K562 (cell line): ENCODE results near the gene ABCF2. TPM values are rescaled to one million over a fixed set of nuclear protein-coding genes. Genes with fewer than 3 reads are reported as not detected.
A peak's percentile ranks its signal among the peaks of the same experiment; 100 is the strongest.

ENCODE experiments used
- ARHGAP35 ChIP-seq: fragments of 450-650 bp; IDR thresholded peaks from 2 replicates; pipeline ENCODE4 v1.6.1; 2018; ENCODE audit not compliant: partially characterized antibody
- ATF7 ChIP-seq: fragments of 450-650 bp; IDR thresholded peaks from 2 replicates; pipeline ENCODE4 v1.7.1; 2014; ENCODE audit warnings: mild to moderate bottlenecking, moderate library complexity
- CEBPZ ChIP-seq: fragments of 150-350 bp; IDR thresholded peaks from 2 replicates; pipeline ENCODE4 v1.6.1; 2014; ENCODE audit warnings: low read depth, mild to moderate bottlenecking, low read length, borderline replicate concordance
- HDAC1 ChIP-seq, 2 experiments: fragments of 450-650 bp; IDR thresholded peaks; 2 replicates each; pipeline ENCODE4 v1.6.1; 2016 to 2017; ENCODE audit warnings: inconsistent platforms in 1 of 2, mild to moderate bottlenecking in 1 of 2, moderate library complexity in 1 of 2
- HIVEP1 ChIP-seq: fragments of 250-450 bp; sonication (Bioruptor Pico); IDR thresholded peaks from 2 replicates; pipeline ENCODE4 v1.4.0; 2020; ENCODE audit warnings: mild to moderate bottlenecking
- MLLT1 ChIP-seq, 2 experiments: fragments of 450-650 bp; IDR thresholded peaks; 2 replicates each; pipeline ENCODE4 v1.6.1; 2016
- MYBL2 ChIP-seq, 2 experiments: fragments of 450-650 bp in 1 of 2; sonication (generic) in 1 of 2; formaldehyde crosslinking in 1 of 2; IDR thresholded peaks; 2 replicates each; pipeline versions ENCODE4 v1.6.1 to v1.8.1; 2017 to 2022; ENCODE audit warnings: borderline replicate concordance in 1 of 2, inconsistent platforms in 1 of 2, low read depth in 1 of 2, mild to moderate bottlenecking in 1 of 2, missing genetic modification reagents in 1 of 2, moderate library complexity in 1 of 2
- PHF21A ChIP-seq: fragments of 450-650 bp; IDR thresholded peaks from 2 replicates; pipeline ENCODE4 v1.6.1; 2017; ENCODE audit warnings: low read depth, borderline replicate concordance
- REST ChIP-seq, 2 experiments: fragments of 450-650 bp; formaldehyde crosslinking in 1 of 2; IDR thresholded peaks; 2 replicates each; pipeline versions ENCODE4 v1.4.0 to v1.6.1; 2014 to 2020; ENCODE audit warnings: mild to moderate bottlenecking in 2 of 2, borderline replicate concordance in 1 of 2, low read depth in 1 of 2
- SMARCA4 ChIP-seq: fragments of 450-650 bp; IDR thresholded peaks from 2 replicates; pipeline ENCODE4 v1.6.1; 2016
- ZNF280A ChIP-seq: fragments of 450-650 bp; IDR thresholded peaks from 2 replicates; pipeline ENCODE4 v1.6.1; 2018; ENCODE audit warnings: mild to moderate bottlenecking, low read depth; ENCODE audit not compliant: partially characterized antibody
- polyA plus RNA-seq, 8 experiments: library from polyadenylated mRNA; depleted of rRNA in 4 of 8; stranded (reverse) in 5 of 8; unstranded in 3 of 8; fragments of >200 nt; fragmentation: Nextera tagmentation in 2 of 8; fragmentation: Illumina TruSeq in 1 of 8; extraction: Ambion mirVana in 2 of 8; extraction: Trizol in 1 of 8; gene quantifications; 2 replicates each; pipeline versions ENCODE4 v1.2.1 to v1.2.3, GENCODE V29; 2011 to 2014; ENCODE audit warnings: inconsistent platforms in 1 of 8, missing spikeins in 1 of 8
- total RNA-seq, 7 experiments: library from RNA; depleted of rRNA in 6 of 7; stranded (reverse); fragments of >200 nt in 6 of 7; fragmentation: Illumina TruSeq in 2 of 7; extraction: Trizol in 2 of 7; gene quantifications; 2 replicates each; pipeline versions ENCODE4 v1.2.1 to v1.2.3, GENCODE V29; 2011 to 2021; ENCODE audit warnings: low replicate concordance in 1 of 7

ABCF2 gene
- total and polyA plus RNA-seq, 9 of the 15 experiments (the other 6 are each of a cell fraction or from before 2014, with no cell fraction given) = 62.1 to 224 (median 113) TPM

- TF ChIP-seq MLLT1 (IDR thresholded peaks at IDR 0.05) = peak in 1 of 2 experiments; percentile 91; a peak in 2 of 4 replicates
- peak; percentile 56 for TF ChIP-seq ATF7
- TF ChIP-seq ARHGAP35 = no peak
- TF ChIP-seq SMARCA4 = peak; percentile 64
- no peak for TF ChIP-seq CEBPZ
- TF ChIP-seq ZNF280A = no peak
- TF ChIP-seq PHF21A = no peak
- TF ChIP-seq MYBL2 (IDR thresholded peaks at IDR 0.05; ENCODE audit: low read depth) = no peak
- TF ChIP-seq MYBL2 (CRISPR knock-in tag; IDR thresholded peaks at IDR 0.05; ENCODE audit: borderline replicate concordance) = no peak
- TF ChIP-seq HIVEP1 (CRISPR knock-in tag) = 0 out of 2 replicates have a peak, but pooled peaks have one; percentile 16
- TF ChIP-seq REST (IDR thresholded peaks at IDR 0.05; ENCODE audit: borderline replicate concordance) = no peak
- no peak for TF ChIP-seq REST (CRISPR knock-in tag; IDR thresholded peaks at IDR 0.05; ENCODE audit: low read depth)
- peak in 1 of 2 experiments; percentile 74; a peak in 2 of 4 replicates for TF ChIP-seq HDAC1 (IDR thresholded peaks at IDR 0.05)
These were observed 6.1 kb upstream of the ABCF2 start (continued) for GRCh38 chr7:151232917-151233701.
